Panc1 (cell line): ENCODE measurements around the gene SPATA45. TPM values are rescaled to one million over a fixed set of nuclear protein-coding genes. Genes with fewer than 3 reads are reported as not detected.

Experiments
- ATAC-seq: fragments of 200-7000 bp; cut with Tn5 transposase; 2 replicates; pipeline ENCODE4 v1.9.1; 2020; ENCODE audit warnings: mild to moderate bottlenecking, moderate library complexity
- BruUV-seq: library from RNA; stranded (reverse); fragments of 400-500 nt; replicated peaks from 2 replicates; lab custom pipeline; 2021; lab: Mats Ljungman, UMichigan
- CTCF ChIA-PET: fragments of 300-600 bp; sonication (Branson Sonifier 250); formaldehyde crosslinking; loops from one replicate; lab custom pipeline; 2022; ENCODE audit warnings: antibody characterized with exemption; lab: Charles Lee
- POLR2A ChIA-PET: fragments of 300-600 bp; sonication (Branson Sonifier 250); formaldehyde crosslinking; loops from one replicate; lab custom pipeline; 2022; ENCODE audit warnings: antibody characterized with exemption; lab: Charles Lee
- DNase-seq: peaks from one replicate; pipeline ENCODE4 v3.0.0-alpha.2; 2010; ENCODE audit warnings: low read depth, low spot score
- H3K27ac ChIP-seq: 2 replicates; pipeline ENCODE4 v1.5.1; 2011; ENCODE audit warnings: mild to moderate bottlenecking, low read length, inconsistent platforms
- H3K27me3 ChIP-seq: fragments of 200-500 bp; sonication (Bioruptor generic); 2 replicates; pipeline ENCODE4 v1.6.0; 2014; ENCODE audit warnings: low read length, inconsistent platforms; ENCODE audit not compliant: control insufficient read depth, insufficient read depth
- H3K36me3 ChIP-seq: fragments of 200-500 bp; sonication (Bioruptor generic); 2 replicates; pipeline ENCODE4 v1.5.1; 2014; ENCODE audit warnings: inconsistent platforms, mild to moderate bottlenecking, low read length, moderate library complexity; ENCODE audit not compliant: control insufficient read depth, insufficient read depth
- H3K4me1 ChIP-seq: 2 replicates; pipeline ENCODE4 v1.5.1; 2011; ENCODE audit warnings: inconsistent platforms, mild to moderate bottlenecking, low read length, moderate library complexity; ENCODE audit not compliant: control insufficient read depth, insufficient read depth
- H3K4me3 ChIP-seq, 2 experiments: 2 replicates each; pipeline ENCODE4 v1.5.1; 2011 to 2012; ENCODE audit warnings: low read depth in 2 of 2, low read length in 2 of 2, mild to moderate bottlenecking in 2 of 2, inconsistent platforms in 1 of 2, moderate library complexity in 1 of 2
- H3K9me3 ChIP-seq: fragments of 200-500 bp; sonication (Bioruptor generic); 2 replicates; pipeline ENCODE4 v1.5.1; 2014; ENCODE audit warnings: low read depth, mild to moderate bottlenecking, inconsistent platforms, low read length, moderate library complexity; ENCODE audit not compliant: control insufficient read depth, insufficient read depth
- POLR2AphosphoS5 ChIP-seq: IDR thresholded peaks from 2 replicates; pipeline ENCODE4 v1.6.1; 2012; ENCODE audit warnings: mild to moderate bottlenecking, low read depth, low read length, moderate library complexity
- SIN3A ChIP-seq: IDR thresholded peaks from 2 replicates; pipeline ENCODE4 v1.6.1; 2012; ENCODE audit warnings: low read depth, mild to moderate bottlenecking, low read length, moderate library complexity, borderline replicate concordance; ENCODE audit not compliant: insufficient read depth
- TCF7L2 ChIP-seq: IDR thresholded peaks from 2 replicates; pipeline ENCODE4 v1.6.1; 2011; ENCODE audit warnings: mild to moderate bottlenecking, low read depth, low read length, inconsistent platforms
- in situ Hi-C: cut with HindIII; loops from 2 replicates; pipeline ENCODE4 v1.10.0; 2016; ENCODE audit warnings: low sequenced_read_pairs, low pct_unique_long_range_greater_than_20kb
- intact Hi-C: fragments of 100-400 bp; cut with micrococcal nuclease; formaldehyde crosslinking; loops from one replicate; pipeline ENCODE4 v1.10.0; 2022; ENCODE audit not compliant: unreplicated experiment
- total RNA-seq: library from RNA; stranded (reverse); gene quantifications from one replicate; pipeline ENCODE4 v1.2.1, GENCODE V29; 2021; ENCODE audit not compliant: unreplicated experiment
- TF ChIP-seq, protein P1 (sequence below): fragments of 450-650 bp; IDR thresholded peaks from 2 replicates; pipeline ENCODE4 v1.5.1; 2017; ENCODE audit warnings: mild to moderate bottlenecking
- TF ChIP-seq, protein P2 (sequence below), 2 experiments: IDR thresholded peaks; 2 replicates each; pipeline ENCODE4 v1.6.1; 2011 to 2012; ENCODE audit warnings: low read depth in 2 of 2, control low read depth in 1 of 2, low read length in 1 of 2, mild to moderate bottlenecking in 1 of 2, moderate library complexity in 1 of 2; ENCODE audit not compliant: insufficient read depth in 1 of 2

The SPATA45 gene
- total RNA-seq, 1 experiment from 2014 or later: not detected

DNA sequence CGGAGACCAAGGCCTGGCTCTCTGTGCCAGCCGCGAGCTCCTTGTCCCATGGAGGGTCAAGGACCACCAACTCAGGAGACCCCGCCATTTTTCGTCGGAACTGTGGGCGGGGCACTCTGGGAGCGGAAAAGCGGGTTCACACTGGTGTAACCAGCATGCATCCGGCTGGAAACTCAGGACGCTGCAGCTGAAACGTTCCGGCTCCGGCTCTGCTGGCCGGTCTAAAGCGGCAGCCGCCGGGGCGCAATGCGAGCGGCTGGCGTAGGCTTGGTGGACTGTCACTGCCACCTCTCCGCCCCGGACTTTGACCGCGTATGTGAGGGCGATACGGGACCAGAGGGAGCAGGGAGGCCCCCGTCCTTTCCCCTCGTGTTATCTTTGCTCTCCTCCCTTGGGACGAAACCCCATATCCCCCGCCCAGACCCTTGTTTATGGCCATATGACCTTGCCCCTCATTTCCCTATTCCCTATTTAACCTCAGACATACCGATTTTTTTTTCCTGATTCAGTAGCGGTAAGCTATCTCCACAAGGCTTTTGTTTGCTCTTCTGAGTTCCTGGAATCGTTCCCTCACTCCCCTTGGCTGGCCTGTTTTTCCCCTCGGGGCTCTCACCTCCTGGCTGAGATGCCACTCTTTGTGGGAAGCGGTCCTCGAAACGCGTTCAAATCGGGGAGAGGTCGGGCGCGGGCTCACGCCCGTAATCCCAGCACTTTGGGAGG is 55.6 kb downstream of the SPATA45 start, which contains the start of the genes NSL1 and TATDN3:
Gene NSL1 (minus strand): TSS at position 102 of the 720 bp plus-strand sequence. CDS start 14 bp downstream, at position 88.
Gene TATDN3 (plus strand): TSS at position 219 of the 720 bp plus-strand sequence. CDS start 28 bp downstream, at position 247.
- BruUV-seq: TSS peak; percentile 83
- POLR2A ChIA-PET: interaction anchor here (0.6 kb wide), 1 partner anchor 174 kb away, joined by 4 read pairs; no protein-coding TSS in a partner anchor
- H3K27ac ChIP-seq: peak within 1 kb of the TSS; percentile 81
- DNase-seq: peak; percentile 73
- in situ Hi-C loops (no loop called here), intact Hi-C loops (no loop called here)
- peaks cover 8% of the 10 kb centered on the region; the same call in 1 of the 2 replicates for H3K4me1 ChIP-seq
- peak; percentile 97 for ATAC-seq
- no peaks in the 10 kb centered on the region for H3K27me3 ChIP-seq
- TF ChIP-seq, protein P1, sequence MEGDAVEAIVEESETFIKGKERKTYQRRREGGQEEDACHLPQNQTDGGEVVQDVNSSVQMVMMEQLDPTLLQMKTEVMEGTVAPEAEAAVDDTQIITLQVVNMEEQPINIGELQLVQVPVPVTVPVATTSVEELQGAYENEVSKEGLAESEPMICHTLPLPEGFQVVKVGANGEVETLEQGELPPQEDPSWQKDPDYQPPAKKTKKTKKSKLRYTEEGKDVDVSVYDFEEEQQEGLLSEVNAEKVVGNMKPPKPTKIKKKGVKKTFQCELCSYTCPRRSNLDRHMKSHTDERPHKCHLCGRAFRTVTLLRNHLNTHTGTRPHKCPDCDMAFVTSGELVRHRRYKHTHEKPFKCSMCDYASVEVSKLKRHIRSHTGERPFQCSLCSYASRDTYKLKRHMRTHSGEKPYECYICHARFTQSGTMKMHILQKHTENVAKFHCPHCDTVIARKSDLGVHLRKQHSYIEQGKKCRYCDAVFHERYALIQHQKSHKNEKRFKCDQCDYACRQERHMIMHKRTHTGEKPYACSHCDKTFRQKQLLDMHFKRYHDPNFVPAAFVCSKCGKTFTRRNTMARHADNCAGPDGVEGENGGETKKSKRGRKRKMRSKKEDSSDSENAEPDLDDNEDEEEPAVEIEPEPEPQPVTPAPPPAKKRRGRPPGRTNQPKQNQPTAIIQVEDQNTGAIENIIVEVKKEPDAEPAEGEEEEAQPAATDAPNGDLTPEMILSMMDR: no peak
- TF ChIP-seq POLR2AphosphoS5 (peak; percentile 95), SIN3A (peak; percentile 92; the same call in 1 of the 2 replicates), TCF7L2 (peak; percentile 46; the same call in 1 of the 2 replicates)
- TF ChIP-seq, protein P2, sequence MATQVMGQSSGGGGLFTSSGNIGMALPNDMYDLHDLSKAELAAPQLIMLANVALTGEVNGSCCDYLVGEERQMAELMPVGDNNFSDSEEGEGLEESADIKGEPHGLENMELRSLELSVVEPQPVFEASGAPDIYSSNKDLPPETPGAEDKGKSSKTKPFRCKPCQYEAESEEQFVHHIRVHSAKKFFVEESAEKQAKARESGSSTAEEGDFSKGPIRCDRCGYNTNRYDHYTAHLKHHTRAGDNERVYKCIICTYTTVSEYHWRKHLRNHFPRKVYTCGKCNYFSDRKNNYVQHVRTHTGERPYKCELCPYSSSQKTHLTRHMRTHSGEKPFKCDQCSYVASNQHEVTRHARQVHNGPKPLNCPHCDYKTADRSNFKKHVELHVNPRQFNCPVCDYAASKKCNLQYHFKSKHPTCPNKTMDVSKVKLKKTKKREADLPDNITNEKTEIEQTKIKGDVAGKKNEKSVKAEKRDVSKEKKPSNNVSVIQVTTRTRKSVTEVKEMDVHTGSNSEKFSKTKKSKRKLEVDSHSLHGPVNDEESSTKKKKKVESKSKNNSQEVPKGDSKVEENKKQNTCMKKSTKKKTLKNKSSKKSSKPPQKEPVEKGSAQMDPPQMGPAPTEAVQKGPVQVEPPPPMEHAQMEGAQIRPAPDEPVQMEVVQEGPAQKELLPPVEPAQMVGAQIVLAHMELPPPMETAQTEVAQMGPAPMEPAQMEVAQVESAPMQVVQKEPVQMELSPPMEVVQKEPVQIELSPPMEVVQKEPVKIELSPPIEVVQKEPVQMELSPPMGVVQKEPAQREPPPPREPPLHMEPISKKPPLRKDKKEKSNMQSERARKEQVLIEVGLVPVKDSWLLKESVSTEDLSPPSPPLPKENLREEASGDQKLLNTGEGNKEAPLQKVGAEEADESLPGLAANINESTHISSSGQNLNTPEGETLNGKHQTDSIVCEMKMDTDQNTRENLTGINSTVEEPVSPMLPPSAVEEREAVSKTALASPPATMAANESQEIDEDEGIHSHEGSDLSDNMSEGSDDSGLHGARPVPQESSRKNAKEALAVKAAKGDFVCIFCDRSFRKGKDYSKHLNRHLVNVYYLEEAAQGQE (IDR thresholded peaks at IDR 0.05; ENCODE audit: insufficient read depth in 1 of 2, low read depth in 2 of 2, low read length in 1 of 2): peak in 1 of 2 experiments; percentile 64; a peak in 1 of 4 replicates
- H3K36me3 ChIP-seq: peaks cover 2% of the 10 kb centered on the region
- peak within 1 kb of the TSS; percentile 94 to 98 for H3K4me3 ChIP-seq
- CTCF ChIA-PET: interaction anchor here (0.7 kb wide), 1 partner anchor 363 kb away, joined by 7 read pairs; no protein-coding TSS in a partner anchor
- no peaks in the 10 kb centered on the region for H3K9me3 ChIP-seq

DNA sequence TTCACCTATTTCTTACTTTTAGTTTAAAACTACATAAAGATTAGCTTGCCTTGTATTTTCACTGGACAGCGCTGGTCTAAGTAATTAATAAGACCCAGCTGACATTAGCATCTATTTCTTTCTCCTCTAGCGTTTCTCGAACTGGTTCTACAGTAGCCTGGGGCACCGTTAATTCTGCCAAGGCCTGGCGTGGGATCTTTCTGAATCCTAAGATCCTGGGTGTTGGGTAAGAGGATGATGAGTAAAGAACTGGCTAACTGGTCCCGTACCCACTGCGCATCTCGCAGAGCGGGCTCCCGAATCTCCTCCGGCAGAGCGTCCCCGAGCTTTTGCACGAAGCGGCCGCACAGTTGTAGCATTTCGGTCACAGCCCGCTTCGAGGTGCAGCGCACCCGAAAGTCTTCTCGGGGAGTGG is 56.2 kb downstream of the SPATA45 start:
- in situ Hi-C loops: no loop called here
- H3K36me3 ChIP-seq: peaks cover 2% of the 10 kb centered on the region
- DNase-seq: no peak
- POLR2A ChIA-PET: interaction anchor here (0.6 kb wide), 2 partner anchors 14 to 173 kb away, joined by 3 to 4 read pairs; no protein-coding TSS in a partner anchor
- intact Hi-C loops: no loop called here
- CTCF ChIA-PET: no interaction called here
- H3K9me3 ChIP-seq: no peaks in the 10 kb centered on the region
- ATAC-seq: peak; percentile 87
- peaks cover 8% of the 10 kb centered on the region; the same call in 1 of the 2 replicates for H3K4me1 ChIP-seq
- H3K27ac ChIP-seq: peak overlapping the region; percentile 81
- no peaks in the 10 kb centered on the region for H3K27me3 ChIP-seq
- TF ChIP-seq POLR2AphosphoS5 (no peak), TCF7L2 (no peak), SIN3A (no peak)
- TF ChIP-seq, protein P2 (IDR thresholded peaks at IDR 0.05; ENCODE audit: insufficient read depth in 1 of 2, low read depth in 2 of 2, low read length in 1 of 2): no peak
- TF ChIP-seq, protein P1: no peak
- TSS peak; percentile 95 for BruUV-seq
- peak overlapping the region; percentile 94 to 98 for H3K4me3 ChIP-seq
